ENCODE data around the gene TCF7L1.

DNA sequence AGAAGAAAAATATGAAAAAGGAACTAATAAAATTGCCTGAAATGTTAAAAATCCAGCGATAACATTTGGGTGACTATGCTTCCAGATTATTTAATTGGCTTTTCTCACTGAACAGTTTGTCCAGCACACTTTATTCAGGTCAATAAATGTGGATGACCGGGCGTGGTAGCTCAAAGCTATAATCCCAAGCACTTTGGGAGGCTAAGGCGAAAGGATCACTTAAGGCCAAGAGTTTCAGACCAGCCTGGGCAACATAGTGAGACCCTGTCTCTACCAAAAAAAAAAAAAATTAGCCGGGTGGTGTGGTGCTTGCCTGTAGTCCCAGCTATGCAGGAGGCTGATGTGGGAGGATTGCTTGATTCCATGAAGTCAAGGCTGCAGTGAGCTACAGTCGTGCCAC, 139.2 kb downstream of the TCF7L1 start:
- TF ChIP-seq, protein P1, sequence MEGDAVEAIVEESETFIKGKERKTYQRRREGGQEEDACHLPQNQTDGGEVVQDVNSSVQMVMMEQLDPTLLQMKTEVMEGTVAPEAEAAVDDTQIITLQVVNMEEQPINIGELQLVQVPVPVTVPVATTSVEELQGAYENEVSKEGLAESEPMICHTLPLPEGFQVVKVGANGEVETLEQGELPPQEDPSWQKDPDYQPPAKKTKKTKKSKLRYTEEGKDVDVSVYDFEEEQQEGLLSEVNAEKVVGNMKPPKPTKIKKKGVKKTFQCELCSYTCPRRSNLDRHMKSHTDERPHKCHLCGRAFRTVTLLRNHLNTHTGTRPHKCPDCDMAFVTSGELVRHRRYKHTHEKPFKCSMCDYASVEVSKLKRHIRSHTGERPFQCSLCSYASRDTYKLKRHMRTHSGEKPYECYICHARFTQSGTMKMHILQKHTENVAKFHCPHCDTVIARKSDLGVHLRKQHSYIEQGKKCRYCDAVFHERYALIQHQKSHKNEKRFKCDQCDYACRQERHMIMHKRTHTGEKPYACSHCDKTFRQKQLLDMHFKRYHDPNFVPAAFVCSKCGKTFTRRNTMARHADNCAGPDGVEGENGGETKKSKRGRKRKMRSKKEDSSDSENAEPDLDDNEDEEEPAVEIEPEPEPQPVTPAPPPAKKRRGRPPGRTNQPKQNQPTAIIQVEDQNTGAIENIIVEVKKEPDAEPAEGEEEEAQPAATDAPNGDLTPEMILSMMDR (IDR thresholded peaks at IDR 0.05; ENCODE audit: low read depth, low read length): no peak
- TF ChIP-seq EZH2phosphoT487 (IDR thresholded peaks at IDR 0.05; ENCODE audit: low read depth): no peak
